Fibroblast of lung (primary cell): ENCODE data around the gene CCR5. TPM values are rescaled to one million over a fixed set of nuclear protein-coding genes. Genes with fewer than 3 reads are reported as not detected.
A peak's percentile ranks its signal among the peaks of the same experiment; 100 is the strongest.
"Not testable (repeated sequence)": the region's sequence is repeated elsewhere in the genome, so short reads cannot be mapped to it uniquely, and the experiment has no call there.

Experiments
- DNase-seq, 2 donors: peaks; one replicate each; pipeline versions ENCODE4 v3.0.0 to v3.0.0-alpha.2; 2010; ENCODE audit warnings: low read depth in 2 of 2
- H2AFZ ChIP-seq: 2 replicates; pipeline ENCODE4 v1.5.1; 2012; ENCODE audit warnings: low read length, control low read depth, inconsistent platforms
- H3K27ac ChIP-seq: 2 replicates; pipeline ENCODE4 v1.5.1; 2011; ENCODE audit warnings: low read length, control low read depth; ENCODE audit not compliant: insufficient read depth
- H3K27me3 ChIP-seq: 2 replicates; pipeline ENCODE4 v1.5.1; 2011; ENCODE audit warnings: mild to moderate bottlenecking, low read length; ENCODE audit not compliant: control insufficient read depth, insufficient read depth
- H3K36me3 ChIP-seq: 2 replicates; pipeline ENCODE4 v1.5.1; 2011; ENCODE audit warnings: low read length; ENCODE audit not compliant: control insufficient read depth, insufficient read depth
- H3K4me1 ChIP-seq: 2 replicates; pipeline ENCODE4 v1.5.1; 2011; ENCODE audit warnings: low read length; ENCODE audit not compliant: control insufficient read depth, insufficient read depth; ENCODE audit errors: extremely low read depth
- H3K4me2 ChIP-seq: 2 replicates; pipeline ENCODE4 v1.5.1; 2011; ENCODE audit warnings: low read length, control low read depth; ENCODE audit not compliant: insufficient read depth; ENCODE audit errors: extremely low read depth
- H3K4me3 ChIP-seq, 4 experiments: fragments of 200-600 bp in 1 of 4; sonication (generic) in 1 of 4; replicated peaks in 1 of 4; 2 replicates each; pipeline ENCODE4 v1.5.1; 2011 to 2016; ENCODE audit warnings: low read length in 4 of 4, low read depth in 3 of 4, mild to moderate bottlenecking in 3 of 4, control low read depth in 2 of 4, inconsistent platforms in 1 of 4, mixed read lengths in 1 of 4; ENCODE audit not compliant: insufficient read depth in 1 of 4; ENCODE audit errors: control extremely low read depth in 1 of 4
- H3K79me2 ChIP-seq: 2 replicates; pipeline ENCODE4 v1.5.1; 2012; ENCODE audit warnings: mild to moderate bottlenecking, low read length, inconsistent platforms; ENCODE audit not compliant: control insufficient read depth, insufficient read depth
- H3K9ac ChIP-seq: 2 replicates; pipeline ENCODE4 v1.5.1; 2011; ENCODE audit warnings: mild to moderate bottlenecking, low read length, control low read depth; ENCODE audit not compliant: insufficient read depth
- H3K9me3 ChIP-seq: 2 replicates; pipeline ENCODE4 v1.5.1; 2012; ENCODE audit warnings: low read depth, low read length; ENCODE audit not compliant: control insufficient read depth, insufficient read depth
- H4K20me1 ChIP-seq: 2 replicates; pipeline ENCODE4 v1.5.1; 2011; ENCODE audit warnings: low read length; ENCODE audit not compliant: control insufficient read depth, insufficient read depth; ENCODE audit errors: extremely low read depth
- EZH2 ChIP-seq: IDR thresholded peaks from 2 replicates; pipeline ENCODE4 v1.5.1; 2012; ENCODE audit warnings: low read length, control low read depth, mild to moderate bottlenecking; ENCODE audit errors: missing control alignments
- polyA plus RNA-seq, 2 donors: library from polyadenylated mRNA; depleted of rRNA in 1 of 2; stranded (reverse) in 1 of 2; unstranded in 1 of 2; fragments of >200 nt; gene quantifications; 2 replicates each; pipeline ENCODE4 v1.2.1, GENCODE V29; 2011 to 2012; ENCODE audit warnings: missing spikeins in 1 of 2
- total RNA-seq: library from RNA; depleted of rRNA; stranded (reverse); fragments of >200 nt; gene quantifications from 2 replicates; pipeline ENCODE4 v1.2.1, GENCODE V29; 2014
- TF ChIP-seq, protein P1 (sequence below), 2 donors: IDR thresholded peaks in 1 of 2; conservative IDR thresholded peaks in 1 of 2; 1 replicate in 1 of 2; 2 replicates in 1 of 2; pipeline ENCODE4 v1.5.1; 2011 to 2012; ENCODE audit warnings: low read length in 2 of 2, control low read depth in 1 of 2, inconsistent platforms in 1 of 2, low read depth in 1 of 2, mild to moderate bottlenecking in 1 of 2

The CCR5 gene
- total and polyA plus RNA-seq, 2 donors (not counting 1 experiment from before 2014, with no cell fraction given) = under 0.01 to 0.15 TPM

DNA sequence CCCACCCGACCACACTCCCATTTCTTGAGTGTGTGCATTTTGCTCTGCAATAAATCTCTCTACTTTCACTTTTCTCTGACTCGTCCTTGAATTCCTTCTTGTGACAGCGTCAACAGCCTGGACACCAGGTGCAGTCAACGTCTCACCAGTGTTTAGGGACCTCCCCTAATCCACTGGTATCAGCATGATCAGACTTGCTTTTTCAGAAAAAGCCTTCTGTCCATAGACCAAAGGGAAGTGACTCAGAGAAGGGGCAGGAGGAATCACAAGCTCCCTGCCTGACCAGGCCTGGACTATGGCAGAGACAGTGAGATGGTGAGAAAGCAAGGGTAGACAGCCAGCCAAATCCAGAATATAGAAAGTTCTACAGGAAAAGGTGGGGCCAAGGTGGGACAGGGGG lies 15.5 kb downstream of the CCR5 start:
- no peak overlapping the region for H3K9ac ChIP-seq
- no peaks in the 10 kb centered on the region for H4K20me1 ChIP-seq
- no peaks in the 10 kb centered on the region for H3K9me3 ChIP-seq
- H3K4me1 ChIP-seq = no peaks in the 10 kb centered on the region
- no peaks in the 10 kb centered on the region for H3K36me3 ChIP-seq
- peak in 1 of 2 donors; percentile 52 for DNase-seq
- no peaks in the 10 kb centered on the region for H3K79me2 ChIP-seq
- no peak overlapping the region for H2AFZ ChIP-seq
- TF ChIP-seq, protein P1, sequence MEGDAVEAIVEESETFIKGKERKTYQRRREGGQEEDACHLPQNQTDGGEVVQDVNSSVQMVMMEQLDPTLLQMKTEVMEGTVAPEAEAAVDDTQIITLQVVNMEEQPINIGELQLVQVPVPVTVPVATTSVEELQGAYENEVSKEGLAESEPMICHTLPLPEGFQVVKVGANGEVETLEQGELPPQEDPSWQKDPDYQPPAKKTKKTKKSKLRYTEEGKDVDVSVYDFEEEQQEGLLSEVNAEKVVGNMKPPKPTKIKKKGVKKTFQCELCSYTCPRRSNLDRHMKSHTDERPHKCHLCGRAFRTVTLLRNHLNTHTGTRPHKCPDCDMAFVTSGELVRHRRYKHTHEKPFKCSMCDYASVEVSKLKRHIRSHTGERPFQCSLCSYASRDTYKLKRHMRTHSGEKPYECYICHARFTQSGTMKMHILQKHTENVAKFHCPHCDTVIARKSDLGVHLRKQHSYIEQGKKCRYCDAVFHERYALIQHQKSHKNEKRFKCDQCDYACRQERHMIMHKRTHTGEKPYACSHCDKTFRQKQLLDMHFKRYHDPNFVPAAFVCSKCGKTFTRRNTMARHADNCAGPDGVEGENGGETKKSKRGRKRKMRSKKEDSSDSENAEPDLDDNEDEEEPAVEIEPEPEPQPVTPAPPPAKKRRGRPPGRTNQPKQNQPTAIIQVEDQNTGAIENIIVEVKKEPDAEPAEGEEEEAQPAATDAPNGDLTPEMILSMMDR (conservative IDR thresholded peaks at IDR 0.05 in 1 of 2, IDR thresholded peaks at IDR 0.05 in 1 of 2; ENCODE audit: low read depth in 1 of 2, low read length in 2 of 2) = no peak
- TF ChIP-seq EZH2 = no peak
- H3K27me3 ChIP-seq = no peaks in the 10 kb centered on the region
- H3K4me2 ChIP-seq = no peak overlapping the region
- H3K27ac ChIP-seq = no peak overlapping the region
- no peak overlapping the region for H3K4me3 ChIP-seq

- DNase-seq, H3K27me3 ChIP-seq, H3K27ac ChIP-seq, H3K4me2 ChIP-seq, H3K36me3 ChIP-seq, H3K79me2 ChIP-seq, H3K9me3 ChIP-seq, H3K9ac ChIP-seq, H3K4me1 ChIP-seq, H4K20me1 ChIP-seq, H3K4me3 ChIP-seq, H2AFZ ChIP-seq: not testable (repeated sequence)
Observed at GRCh38 chr3:46388847-46389246, 18.1 kb downstream of the CCR5 start.

GRCh38 chr3:46389306-46389705 lies 18.6 kb downstream of the CCR5 start:
- H3K27ac ChIP-seq = no peak overlapping the region
- no peaks in the 10 kb centered on the region for H3K79me2 ChIP-seq
- no peak overlapping the region for H2AFZ ChIP-seq
- no peak overlapping the region for H3K4me2 ChIP-seq
- no peaks in the 10 kb centered on the region for H3K9me3 ChIP-seq
- H4K20me1 ChIP-seq = no peaks in the 10 kb centered on the region
- H3K9ac ChIP-seq = no peak overlapping the region
- no peak for DNase-seq
- no peak for TF ChIP-seq EZH2
- TF ChIP-seq, protein P1 (conservative IDR thresholded peaks at IDR 0.05 in 1 of 2, IDR thresholded peaks at IDR 0.05 in 1 of 2; ENCODE audit: low read depth in 1 of 2, low read length in 2 of 2) = no peak
- H3K27me3 ChIP-seq = no peaks in the 10 kb centered on the region
- no peaks in the 10 kb centered on the region for H3K4me1 ChIP-seq
- H3K36me3 ChIP-seq = no peaks in the 10 kb centered on the region
- no peak overlapping the region for H3K4me3 ChIP-seq

GRCh38 chr3:46391526-46391925 lies 20.8 kb downstream of the CCR5 start:
- not testable (repeated sequence) for H3K9me3 ChIP-seq, H2AFZ ChIP-seq, H3K9ac ChIP-seq, H4K20me1 ChIP-seq, H3K4me3 ChIP-seq, DNase-seq, H3K4me1 ChIP-seq, H3K27ac ChIP-seq, H3K4me2 ChIP-seq, H3K36me3 ChIP-seq, H3K79me2 ChIP-seq, H3K27me3 ChIP-seq
